GM18505 (cell line): ENCODE data around the gene TADA2B.

ENCODE experiments used
- ATAC-seq: cut with Tn5 transposase; IDR thresholded peaks from one replicate; pipeline ENCODE4 v1.9.1; 2021; ENCODE audit not compliant: unreplicated experiment
- POLR2A ChIP-seq: IDR thresholded peaks from 4 replicates; pipeline ENCODE4 v1.6.1; 2011; ENCODE audit warnings: borderline replicate concordance; ENCODE audit not compliant: insufficient read depth, insufficient read length; ENCODE audit errors: extremely low read depth

TADA2B gene

GRCh38 chr4:7021930-7022664 is 21.1 kb upstream of the TADA2B start:
- ATAC-seq = no peak
- no peak for TF ChIP-seq POLR2A

GRCh38 chr4:7023486-7023885 is 19.7 kb upstream of the TADA2B start:
- TF ChIP-seq POLR2A = no peak
- no peak for ATAC-seq

- no peak for TF ChIP-seq POLR2A
- no peak for ATAC-seq
These were observed 19.3 kb upstream of the TADA2B start for GRCh38 chr4:7023901-7024300.

GRCh38 chr4:7024336-7024890 is 18.8 kb upstream of the TADA2B start:
- TF ChIP-seq POLR2A = no peak
- ATAC-seq = no peak

GRCh38 chr4:7025040-7025602 is 18.1 kb upstream of the TADA2B start:
- no peak for TF ChIP-seq POLR2A

GRCh38 chr4:7026107-7026506 is 17.1 kb upstream of the TADA2B start:
- TF ChIP-seq POLR2A = no peak
- ATAC-seq = no peak

More at GRCh38 chr4:7025040-7025602, 18.1 kb upstream of the TADA2B start:
- ATAC-seq = no peak

- ATAC-seq = no peak
- TF ChIP-seq POLR2A = no peak
These were observed 15.9 kb upstream of the TADA2B start for GRCh38 chr4:7027284-7027683.

GRCh38 chr4:7027913-7028312 is 15.3 kb upstream of the TADA2B start:
- no peak for TF ChIP-seq POLR2A
- no peak for ATAC-seq

- TF ChIP-seq POLR2A = no peak
- ATAC-seq = no peak
These were observed 14.0 kb upstream of the TADA2B start for GRCh38 chr4:7029212-7029611.

GRCh38 chr4:7029921-7030320 is 13.3 kb upstream of the TADA2B start:
- ATAC-seq = no peak
- TF ChIP-seq POLR2A = no peak

- ATAC-seq = no peak
- TF ChIP-seq POLR2A = no peak
These were observed 12.3 kb upstream of the TADA2B start for GRCh38 chr4:7030856-7031255.

GRCh38 chr4:7031558-7032449 is 11.4 kb upstream of the TADA2B start:
- TF ChIP-seq POLR2A = no peak
- no peak for ATAC-seq

- ATAC-seq = no peak
- TF ChIP-seq POLR2A = no peak
These were observed 10.6 kb upstream of the TADA2B start for GRCh38 chr4:7032596-7032995.
